ENCODE data around the gene MAPK10.

DNA sequence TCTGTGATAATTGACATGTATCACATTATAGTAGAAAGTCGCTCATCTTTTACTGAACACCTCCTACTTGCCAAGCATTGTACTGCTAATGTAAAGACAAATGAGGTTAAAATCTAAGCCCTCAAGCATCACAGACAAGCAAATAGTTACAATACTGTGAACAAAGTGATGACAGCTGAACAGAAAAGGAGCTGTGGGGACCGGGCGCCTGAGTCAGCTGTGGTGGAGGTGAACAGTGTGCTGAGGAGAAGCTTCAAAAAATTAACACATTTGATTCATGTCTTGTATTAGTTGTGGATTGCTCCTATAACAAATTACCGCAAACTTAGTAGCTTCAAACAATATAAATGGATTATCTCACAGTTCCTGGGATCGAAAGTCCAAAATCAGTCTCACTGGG, 124.3 kb downstream of the MAPK10 start:
- TF ChIP-seq POLR2AphosphoS5 (IDR thresholded peaks at IDR 0.05; ENCODE audit: low read depth, low read length): no peak
- no peak for TF ChIP-seq TAF1 (IDR thresholded peaks at IDR 0.05; ENCODE audit: borderline replicate concordance, insufficient read depth, low read length)
- TF ChIP-seq, protein P1, sequence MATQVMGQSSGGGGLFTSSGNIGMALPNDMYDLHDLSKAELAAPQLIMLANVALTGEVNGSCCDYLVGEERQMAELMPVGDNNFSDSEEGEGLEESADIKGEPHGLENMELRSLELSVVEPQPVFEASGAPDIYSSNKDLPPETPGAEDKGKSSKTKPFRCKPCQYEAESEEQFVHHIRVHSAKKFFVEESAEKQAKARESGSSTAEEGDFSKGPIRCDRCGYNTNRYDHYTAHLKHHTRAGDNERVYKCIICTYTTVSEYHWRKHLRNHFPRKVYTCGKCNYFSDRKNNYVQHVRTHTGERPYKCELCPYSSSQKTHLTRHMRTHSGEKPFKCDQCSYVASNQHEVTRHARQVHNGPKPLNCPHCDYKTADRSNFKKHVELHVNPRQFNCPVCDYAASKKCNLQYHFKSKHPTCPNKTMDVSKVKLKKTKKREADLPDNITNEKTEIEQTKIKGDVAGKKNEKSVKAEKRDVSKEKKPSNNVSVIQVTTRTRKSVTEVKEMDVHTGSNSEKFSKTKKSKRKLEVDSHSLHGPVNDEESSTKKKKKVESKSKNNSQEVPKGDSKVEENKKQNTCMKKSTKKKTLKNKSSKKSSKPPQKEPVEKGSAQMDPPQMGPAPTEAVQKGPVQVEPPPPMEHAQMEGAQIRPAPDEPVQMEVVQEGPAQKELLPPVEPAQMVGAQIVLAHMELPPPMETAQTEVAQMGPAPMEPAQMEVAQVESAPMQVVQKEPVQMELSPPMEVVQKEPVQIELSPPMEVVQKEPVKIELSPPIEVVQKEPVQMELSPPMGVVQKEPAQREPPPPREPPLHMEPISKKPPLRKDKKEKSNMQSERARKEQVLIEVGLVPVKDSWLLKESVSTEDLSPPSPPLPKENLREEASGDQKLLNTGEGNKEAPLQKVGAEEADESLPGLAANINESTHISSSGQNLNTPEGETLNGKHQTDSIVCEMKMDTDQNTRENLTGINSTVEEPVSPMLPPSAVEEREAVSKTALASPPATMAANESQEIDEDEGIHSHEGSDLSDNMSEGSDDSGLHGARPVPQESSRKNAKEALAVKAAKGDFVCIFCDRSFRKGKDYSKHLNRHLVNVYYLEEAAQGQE (IDR thresholded peaks at IDR 0.05; ENCODE audit: insufficient read depth in 1 of 2, low read depth in 2 of 2, low read length in 2 of 2): no peak

Data from PFSK-1 (cell line).